ENCODE results near the gene SNAPC3.
"Not testable (repeated sequence)": the region's sequence is repeated elsewhere in the genome, so short reads cannot be mapped to it uniquely, and the experiment has no call there.

DNA sequence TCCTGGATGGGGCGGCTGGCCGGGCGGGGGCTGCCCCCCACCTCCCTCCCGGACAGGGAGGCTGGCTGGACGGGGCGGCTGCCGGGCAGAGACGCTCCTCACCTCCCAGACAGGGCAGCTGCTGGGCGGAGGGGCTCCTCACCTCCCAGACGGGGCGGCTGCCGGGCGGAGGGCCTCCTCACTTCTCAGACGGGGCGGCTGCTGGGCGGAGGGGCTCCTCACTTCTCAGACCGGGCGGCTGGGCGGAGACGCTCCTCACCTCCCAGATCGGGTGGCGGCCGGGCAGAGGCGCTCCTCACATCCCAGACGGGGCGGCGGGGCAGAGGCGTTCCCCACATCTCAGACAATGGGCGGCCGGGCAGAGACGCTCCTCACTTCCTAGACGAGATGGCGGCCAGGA, 19.6 kb downstream of the SNAPC3 start:
- not testable (repeated sequence) for TF ChIP-seq POLR2AphosphoS5, POLR2A, EP300 (IDR thresholded peaks at IDR 0.05)
- TF ChIP-seq, protein P1, sequence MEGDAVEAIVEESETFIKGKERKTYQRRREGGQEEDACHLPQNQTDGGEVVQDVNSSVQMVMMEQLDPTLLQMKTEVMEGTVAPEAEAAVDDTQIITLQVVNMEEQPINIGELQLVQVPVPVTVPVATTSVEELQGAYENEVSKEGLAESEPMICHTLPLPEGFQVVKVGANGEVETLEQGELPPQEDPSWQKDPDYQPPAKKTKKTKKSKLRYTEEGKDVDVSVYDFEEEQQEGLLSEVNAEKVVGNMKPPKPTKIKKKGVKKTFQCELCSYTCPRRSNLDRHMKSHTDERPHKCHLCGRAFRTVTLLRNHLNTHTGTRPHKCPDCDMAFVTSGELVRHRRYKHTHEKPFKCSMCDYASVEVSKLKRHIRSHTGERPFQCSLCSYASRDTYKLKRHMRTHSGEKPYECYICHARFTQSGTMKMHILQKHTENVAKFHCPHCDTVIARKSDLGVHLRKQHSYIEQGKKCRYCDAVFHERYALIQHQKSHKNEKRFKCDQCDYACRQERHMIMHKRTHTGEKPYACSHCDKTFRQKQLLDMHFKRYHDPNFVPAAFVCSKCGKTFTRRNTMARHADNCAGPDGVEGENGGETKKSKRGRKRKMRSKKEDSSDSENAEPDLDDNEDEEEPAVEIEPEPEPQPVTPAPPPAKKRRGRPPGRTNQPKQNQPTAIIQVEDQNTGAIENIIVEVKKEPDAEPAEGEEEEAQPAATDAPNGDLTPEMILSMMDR (IDR thresholded peaks at IDR 0.05): not testable (repeated sequence)

Data from stomach (tissue), 4 donors.